Fibroblast of pulmonary artery (primary cell): ENCODE data around the gene SLC11A2.

ENCODE experiments used
- DNase-seq: peaks from one replicate; pipeline ENCODE4 v3.0.0-alpha.2; 2010; ENCODE audit warnings: low read depth
- H3K4me3 ChIP-seq: replicated peaks from 2 replicates; pipeline ENCODE4 v1.5.1; 2011; ENCODE audit warnings: low read depth, mild to moderate bottlenecking, control low read depth, low read length, moderate library complexity
- CTCF ChIP-seq: IDR thresholded peaks from 2 replicates; pipeline ENCODE4 v1.5.1; 2011; ENCODE audit warnings: mild to moderate bottlenecking, control low read depth, low read length, inconsistent platforms; ENCODE audit errors: missing control alignments

Gene SLC11A2

GRCh38 chr12:51025836-51026638 is at the start of gene SLC11A2:
SLC11A2 (minus strand) TSS chr12:51026384; CDS start chr12:51010728, 15,656 bp downstream.
- DNase-seq, result peak; percentile 93
- no peak for TF ChIP-seq CTCF
- peak within 1 kb of the TSS; percentile 82 for H3K4me3 ChIP-seq

GRCh38 chr12:51075390-51075789 is 49.2 kb upstream of the SLC11A2 start:
- no peak for DNase-seq

GRCh38 chr12:51071663-51072062 is 45.5 kb upstream of the SLC11A2 start:
- no peak overlapping the region for H3K4me3 ChIP-seq
- no peak for DNase-seq
- no peak for TF ChIP-seq CTCF

More at GRCh38 chr12:51075390-51075789, 49.2 kb upstream of the SLC11A2 start:
- no peak overlapping the region for H3K4me3 ChIP-seq
- no peak for TF ChIP-seq CTCF

- no peak for TF ChIP-seq CTCF
- DNase-seq, result peak; percentile 50
- H3K4me3 ChIP-seq, result no peak overlapping the region
Observed at GRCh38 chr12:51070004-51070403, 43.8 kb upstream of the SLC11A2 start.

GRCh38 chr12:51067771-51068170 is 41.6 kb upstream of the SLC11A2 start:
- TF ChIP-seq CTCF, result no peak
- no peak overlapping the region for H3K4me3 ChIP-seq
- DNase-seq, result no peak

GRCh38 chr12:51067229-51067628 is 41.0 kb upstream of the SLC11A2 start:
- TF ChIP-seq CTCF, result no peak
- H3K4me3 ChIP-seq, result no peak overlapping the region
- DNase-seq, result no peak

- no peak for DNase-seq
- H3K4me3 ChIP-seq, result no peak overlapping the region
- no peak for TF ChIP-seq CTCF
Observed at GRCh38 chr12:51065530-51065929, 39.3 kb upstream of the SLC11A2 start.
